Trophoblast cell (in vitro differentiated cells and primary cell): ENCODE measurements around the gene RAD23A. TPM values are rescaled to one million over a fixed set of nuclear protein-coding genes. Genes with fewer than 3 reads are reported as not detected.

Experiments
- DNase-seq, 2 donors: peaks; one replicate each; pipeline ENCODE4 v3.0.0-alpha.2; 2016
- H2AFZ ChIP-seq: 2 replicates; pipeline ENCODE4 v1.6.1; 2013; ENCODE audit warnings: low read length, moderate library complexity, mild to moderate bottlenecking; ENCODE audit not compliant: insufficient read depth, poor library complexity
- H2AK5ac ChIP-seq: 2 replicates; pipeline ENCODE4 v1.6.1; 2013; ENCODE audit warnings: mild to moderate bottlenecking, low read length
- H2BK120ac ChIP-seq: 2 replicates; pipeline ENCODE4 v1.6.1; 2013; ENCODE audit warnings: low read length, mild to moderate bottlenecking, moderate library complexity; ENCODE audit not compliant: insufficient read depth, poor library complexity
- H2BK12ac ChIP-seq: 2 replicates; pipeline ENCODE4 v1.6.1; 2013; ENCODE audit warnings: mild to moderate bottlenecking, low read length, moderate library complexity
- H2BK5ac ChIP-seq: 2 replicates; pipeline ENCODE4 v1.6.1; 2013; ENCODE audit warnings: low read length, low read depth, moderate library complexity, mild to moderate bottlenecking; ENCODE audit not compliant: poor library complexity
- H3K14ac ChIP-seq: 2 replicates; pipeline ENCODE4 v1.6.1; 2013; ENCODE audit warnings: mild to moderate bottlenecking, low read length
- H3K18ac ChIP-seq: 2 replicates; pipeline ENCODE4 v1.6.1; 2013; ENCODE audit warnings: mild to moderate bottlenecking, low read length
- H3K23ac ChIP-seq: 2 replicates; pipeline ENCODE4 v1.6.1; 2013; ENCODE audit warnings: low read length
- H3K27ac ChIP-seq: 2 replicates; pipeline ENCODE4 v1.5.1; 2013; ENCODE audit warnings: low read depth, mild to moderate bottlenecking, inconsistent platforms, low read length, moderate library complexity
- H3K27me3 ChIP-seq: 2 replicates; pipeline ENCODE4 v1.6.1; 2013; ENCODE audit warnings: inconsistent platforms, mild to moderate bottlenecking, low read length, moderate library complexity; ENCODE audit not compliant: insufficient read depth
- H3K36me3 ChIP-seq, 2 experiments: 1 replicate in 1 of 2; 2 replicates in 1 of 2; pipeline ENCODE4 v1.6.1; 2013; ENCODE audit warnings: low read length in 2 of 2, mild to moderate bottlenecking in 2 of 2, moderate library complexity in 1 of 2; ENCODE audit not compliant: insufficient read depth in 2 of 2, control insufficient read depth in 1 of 2
- H3K4ac ChIP-seq: 2 replicates; pipeline ENCODE4 v1.6.1; 2013; ENCODE audit warnings: low read depth, mild to moderate bottlenecking, low read length, moderate library complexity
- H3K4me1 ChIP-seq, 2 experiments: 1 replicate in 1 of 2; 2 replicates in 1 of 2; pipeline ENCODE4 v1.6.1; 2013; ENCODE audit warnings: low read length in 2 of 2, mild to moderate bottlenecking in 2 of 2, moderate library complexity in 1 of 2; ENCODE audit not compliant: insufficient read depth in 2 of 2, control insufficient read depth in 1 of 2
- H3K4me2 ChIP-seq: 2 replicates; pipeline ENCODE4 v1.6.1; 2013; ENCODE audit warnings: inconsistent platforms, mild to moderate bottlenecking, low read length, moderate library complexity
- H3K4me3 ChIP-seq: 2 replicates; pipeline ENCODE4 v1.5.1; 2013; ENCODE audit warnings: mild to moderate bottlenecking, low read depth, low read length, inconsistent platforms
- H3K79me1 ChIP-seq: one replicate; pipeline ENCODE4 v1.6.1; 2013; ENCODE audit warnings: low read length
- H3K79me2 ChIP-seq: 2 replicates; pipeline ENCODE4 v1.6.1; 2013; ENCODE audit warnings: low read length, mild to moderate bottlenecking; ENCODE audit not compliant: control insufficient read depth, insufficient read depth, poor library complexity
- H3K9ac ChIP-seq: 2 replicates; pipeline ENCODE4 v1.6.1; 2013; ENCODE audit warnings: mild to moderate bottlenecking, low read length
- H3K9me3 ChIP-seq: 2 replicates; pipeline ENCODE4 v1.6.1; 2013; ENCODE audit warnings: low read depth, mild to moderate bottlenecking, control low read depth, inconsistent platforms, low read length; ENCODE audit not compliant: insufficient read depth
- H4K12ac ChIP-seq: 2 replicates; pipeline ENCODE4 v1.6.1; 2013; ENCODE audit warnings: low read depth, mild to moderate bottlenecking, low read length, moderate library complexity
- H4K8ac ChIP-seq: 2 replicates; pipeline ENCODE4 v1.6.1; 2013; ENCODE audit warnings: low read depth, mild to moderate bottlenecking, low read length, moderate library complexity
- H4K91ac ChIP-seq: one replicate; pipeline ENCODE4 v1.6.1; 2013; ENCODE audit warnings: low read depth, mild to moderate bottlenecking, low read length, moderate library complexity
- WGBS: extraction: QIAGEN DNeasy Blood & Tissue Kit; methylation state at CpG from one replicate; pipeline ENCODE4 v1.1.7; 2013; ENCODE audit warnings: missing lambda C conversion rate; ENCODE audit not compliant: insufficient read length, insufficient coverage; ENCODE audit errors: extremely low coverage; 5-methylcytosine and 5-hydroxymethylcytosine counted together
- polyA plus RNA-seq: library from polyadenylated mRNA; stranded (reverse); fragments of 200-250 nt; gene quantifications from 2 replicates; pipeline ENCODE4 v1.2.3, GENCODE V29; 2013

The RAD23A gene
- 91.0 and 92.1 TPM in 2 replicates for polyA plus RNA-seq

DNA sequence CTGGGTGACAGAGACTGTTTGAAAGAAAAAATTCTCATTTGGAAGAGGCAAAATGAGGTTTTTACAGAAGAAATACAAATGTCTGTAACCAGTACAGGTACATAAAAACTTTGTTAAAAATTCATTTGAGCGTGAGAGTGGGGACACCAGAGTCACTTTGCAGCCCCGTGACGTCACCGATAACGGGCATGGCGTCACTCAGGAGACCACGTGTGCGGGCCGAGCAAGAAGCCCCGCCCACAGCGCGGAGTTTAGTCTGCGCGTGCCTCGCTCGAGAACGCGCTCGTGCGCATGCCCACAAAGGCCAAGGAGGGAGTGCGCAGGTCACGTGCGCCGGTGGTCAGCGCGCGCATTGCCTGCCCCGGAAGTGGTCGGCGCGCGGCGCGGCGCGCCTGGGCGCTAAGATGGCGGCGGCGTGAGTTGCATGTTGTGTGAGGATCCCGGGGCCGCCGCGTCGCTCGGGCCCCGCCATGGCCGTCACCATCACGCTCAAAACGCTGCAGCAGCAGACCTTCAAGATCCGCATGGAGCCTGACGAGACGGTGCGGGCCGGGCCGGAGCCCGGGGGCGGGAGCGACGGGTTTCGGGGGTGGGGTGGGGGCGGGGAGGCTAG lies at the start of gene RAD23A:
Gene RAD23A (plus strand): TSS at position 384 of the 613 bp plus-strand sequence. CDS start 87 bp downstream, at position 471.
- H3K27ac ChIP-seq, result peak within 1 kb of the TSS; percentile 98
- H4K12ac ChIP-seq, result peak within 1 kb of the TSS; percentile 72
- peak within 1 kb of the TSS; percentile 61 for H3K4ac ChIP-seq
- H2AK5ac ChIP-seq, result peak within 1 kb of the TSS; percentile 55
- peak within 1 kb of the TSS; percentile 73 for H3K18ac ChIP-seq
- H2BK12ac ChIP-seq, result no peak within 1 kb of the TSS
- H3K9me3 ChIP-seq, result peaks cover 2% of the 10 kb centered on the region
- peak within 1 kb of the TSS; percentile 43 for H2AFZ ChIP-seq
- peak; percentile 99 to 100 for DNase-seq
- H3K9ac ChIP-seq, result peak within 1 kb of the TSS; percentile 98
- H4K91ac ChIP-seq, result peak within 1 kb of the TSS; percentile 86
- no CpG with 5 or more reads among the region's 62 CpGs for WGBS
- peak within 1 kb of the TSS; percentile 73 for H3K14ac ChIP-seq
- H3K79me1 ChIP-seq, result peaks cover 8% of the 10 kb centered on the region
- peak within 1 kb of the TSS; percentile 84 for H2BK5ac ChIP-seq
- H4K8ac ChIP-seq, result peak within 1 kb of the TSS; percentile 79
- H3K4me2 ChIP-seq, result peak within 1 kb of the TSS; percentile 95
- no peak within 1 kb of the TSS for H3K23ac ChIP-seq
- H3K4me3 ChIP-seq, result peak within 1 kb of the TSS; percentile 97
- H3K4me1 ChIP-seq, result peaks cover 5 to 10% of the 10 kb centered on the region in 2 experiments
- peaks cover 4% of the 10 kb centered on the region for H3K79me2 ChIP-seq
- no peaks in the 10 kb centered on the region for H3K27me3 ChIP-seq
- H2BK120ac ChIP-seq, result peak within 1 kb of the TSS; percentile 54
- H3K36me3 ChIP-seq, result peaks cover 64 to 68% of the 10 kb centered on the region in 2 experiments

DNA sequence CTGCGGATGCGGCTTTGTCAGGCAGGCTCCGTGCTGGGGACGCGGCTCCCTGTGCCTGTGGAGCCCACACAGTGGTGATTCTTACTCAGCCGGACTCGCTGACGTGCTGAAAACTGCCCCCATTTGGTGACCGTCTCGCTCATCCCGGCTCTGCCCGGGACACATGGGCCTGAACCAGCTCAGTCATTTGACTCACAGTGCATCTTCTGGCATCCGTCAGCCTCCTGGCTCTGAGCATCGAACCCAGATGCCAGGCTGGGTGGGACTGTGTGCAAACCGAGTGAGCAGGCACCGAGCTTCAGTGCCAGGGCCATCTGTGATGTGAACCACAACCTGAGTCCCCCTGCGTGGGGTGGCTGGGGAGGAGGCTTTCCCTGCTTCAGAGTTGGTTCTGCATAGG lies 49.2 kb upstream of the RAD23A start:
- Histone ChIP-seq H4K12ac (no peak overlapping the region), H2BK120ac (no peak overlapping the region), H3K4me1 (peaks cover 5% of the 10 kb centered on the region in 2 experiments), H2AK5ac (no peak overlapping the region), H3K9me3 (peaks cover 4% of the 10 kb centered on the region), H2AFZ (no peak overlapping the region), H3K4ac (no peak overlapping the region), H3K4me3 (no peak overlapping the region), H4K8ac (no peak overlapping the region), H3K36me3 (peaks cover 34 to 44% of the 10 kb centered on the region in 2 experiments), H3K14ac (no peak overlapping the region), H4K91ac (no peak overlapping the region), H3K27ac (no peak overlapping the region), H3K23ac (no peak overlapping the region), H2BK5ac (no peak overlapping the region), H3K18ac (no peak overlapping the region), H3K79me2 (no peaks in the 10 kb centered on the region), H2BK12ac (no peak overlapping the region), H3K79me1 (no peaks in the 10 kb centered on the region), H3K27me3 (no peaks in the 10 kb centered on the region), H3K4me2 (no peak overlapping the region), H3K9ac (no peak overlapping the region)
- no peak for DNase-seq
- no CpG with 5 or more reads among the region's 17 CpGs for WGBS

DNA sequence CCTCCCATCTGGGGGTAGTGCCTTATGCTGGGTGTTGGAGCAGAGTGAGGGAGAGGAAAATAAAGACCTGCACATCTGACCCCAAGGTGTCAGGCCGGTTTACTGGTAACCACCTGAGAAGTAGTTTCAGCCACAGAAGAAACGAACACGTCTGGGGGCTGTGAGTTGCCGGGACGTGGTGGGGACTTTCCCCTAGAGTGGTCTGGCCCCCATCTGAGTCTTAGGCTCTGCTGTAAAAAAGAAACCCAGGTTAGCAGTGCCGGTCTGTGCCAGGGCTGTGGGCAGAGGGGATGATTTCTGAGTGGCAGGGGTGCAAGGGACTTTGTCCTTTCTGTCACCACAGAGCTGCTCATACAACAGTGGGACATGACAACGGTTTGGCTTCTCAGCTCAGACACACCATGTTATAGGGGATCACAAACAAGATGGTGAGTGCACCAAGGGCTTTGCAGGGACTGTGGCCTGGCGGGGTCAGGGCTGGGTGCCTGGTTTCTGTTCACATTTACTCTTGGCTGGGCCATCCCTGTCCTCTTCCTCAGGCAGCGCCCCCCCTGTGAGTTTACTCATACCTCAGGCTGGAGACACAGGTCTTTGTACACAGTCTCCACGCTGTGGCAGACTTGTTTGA lies 45.7 kb upstream of the RAD23A start:
- Histone ChIP-seq H2AK5ac (no peak overlapping the region), H4K8ac (no peak overlapping the region), H2BK12ac (no peak overlapping the region), H3K14ac (no peak overlapping the region), H3K79me1 (no peaks in the 10 kb centered on the region), H3K27me3 (no peaks in the 10 kb centered on the region), H3K9me3 (peaks cover 4% of the 10 kb centered on the region), H2BK5ac (no peak overlapping the region), H3K23ac (no peak overlapping the region), H3K79me2 (no peaks in the 10 kb centered on the region), H4K91ac (no peak overlapping the region), H3K18ac (no peak overlapping the region), H3K9ac (no peak overlapping the region), H3K27ac (no peak overlapping the region), H2AFZ (no peak overlapping the region), H4K12ac (no peak overlapping the region), H3K4me1 (no peaks in the 10 kb centered on the region), H3K4me2 (no peak overlapping the region), H3K4ac (no peak overlapping the region), H3K36me3 (peaks cover 28 to 30% of the 10 kb centered on the region in 2 experiments), H2BK120ac (no peak overlapping the region), H3K4me3 (no peak overlapping the region)
- no peak for DNase-seq
- WGBS, result no CpG with 5 or more reads among the region's 10 CpGs

DNA sequence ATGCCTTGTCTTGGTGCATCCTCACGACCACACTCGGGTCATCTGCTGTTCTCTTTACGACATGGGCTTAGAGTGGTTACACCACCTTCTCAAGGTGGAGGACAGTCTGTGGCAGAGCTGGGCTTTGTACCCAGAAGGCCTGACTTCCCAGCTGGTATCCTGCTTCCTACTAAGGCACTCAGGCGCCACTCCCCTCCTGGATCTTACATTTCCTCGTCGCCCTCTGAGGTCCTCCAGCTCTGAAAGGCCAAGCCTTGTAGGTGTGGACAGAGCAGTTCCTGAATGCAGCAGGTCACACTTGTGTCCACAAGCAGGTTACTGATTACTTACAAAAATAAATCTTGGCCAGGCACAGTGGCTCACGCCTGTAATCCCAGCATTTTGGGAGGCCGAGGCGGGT lies 38.5 kb upstream of the RAD23A start:
- H3K4me1 ChIP-seq, result no peaks in the 10 kb centered on the region
- no peaks in the 10 kb centered on the region for H3K36me3 ChIP-seq
- H2AFZ ChIP-seq, result no peak overlapping the region
- no peak for DNase-seq
- no peak overlapping the region for H3K4ac ChIP-seq
- no peak overlapping the region for H3K9ac ChIP-seq
- no peaks in the 10 kb centered on the region for H3K79me2 ChIP-seq
- H3K14ac ChIP-seq, result no peak overlapping the region
- no peak overlapping the region for H3K4me3 ChIP-seq
- no peak overlapping the region for H3K27ac ChIP-seq
- no peak overlapping the region for H2BK12ac ChIP-seq
- WGBS, result no CpG with 5 or more reads among the region's 9 CpGs
- no peaks in the 10 kb centered on the region for H3K27me3 ChIP-seq
- no peak overlapping the region for H2AK5ac ChIP-seq
- H2BK120ac ChIP-seq, result no peak overlapping the region
- no peaks in the 10 kb centered on the region for H3K79me1 ChIP-seq
- H2BK5ac ChIP-seq, result no peak overlapping the region
- no peak overlapping the region for H3K18ac ChIP-seq
- no peak overlapping the region for H4K91ac ChIP-seq
- H4K8ac ChIP-seq, result no peak overlapping the region
- H3K9me3 ChIP-seq, result no peaks in the 10 kb centered on the region
- H4K12ac ChIP-seq, result no peak overlapping the region
- no peak overlapping the region for H3K23ac ChIP-seq
- H3K4me2 ChIP-seq, result no peak overlapping the region
